ENCODE results near the gene CTTNBP2NL.
A peak's percentile ranks its signal among the peaks of the same experiment; 100 is the strongest.
"Not testable (repeated sequence)": the region's sequence is repeated elsewhere in the genome, so short reads cannot be mapped to it uniquely, and the experiment has no call there.

The CTTNBP2NL gene

DNA sequence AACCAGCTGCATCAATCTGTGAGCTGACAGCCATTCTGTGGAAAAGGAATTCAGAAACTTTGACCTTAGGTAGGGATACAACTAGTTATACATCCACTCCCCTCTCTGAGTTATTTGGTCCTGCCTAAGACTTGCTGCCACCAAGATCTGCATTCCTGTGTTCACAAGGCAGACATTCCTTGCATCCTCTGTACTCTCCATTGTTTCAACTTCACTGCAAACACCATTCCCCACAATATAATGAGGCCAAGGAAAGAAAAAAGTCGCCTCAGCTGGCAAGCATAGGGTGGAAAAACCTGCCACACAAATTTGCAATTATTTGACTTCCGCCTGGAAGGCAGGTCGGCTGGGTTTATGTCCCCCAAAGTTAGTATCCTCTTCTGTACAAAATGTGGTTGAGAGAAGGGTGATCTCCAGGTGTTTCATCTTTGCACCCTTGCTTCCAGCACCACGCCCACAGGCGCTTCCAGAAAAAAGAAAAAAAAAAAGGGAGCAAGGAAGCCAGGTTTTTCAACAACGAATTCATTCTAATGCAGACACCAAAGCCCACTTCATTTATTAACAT, 676 bp upstream of the CTTNBP2NL start:
- Mint-ChIP-seq H3K4me1 (peaks cover 38 to 58% of the 10 kb centered on the region in 2 donors), H3K27ac (peak overlapping the region; percentile 90), H3K9me3 (no peaks in the 10 kb centered on the region), H3K4me3 (peak overlapping the region; percentile 96 to 99), H3K36me3 (peaks cover 0 to 2% of the 10 kb centered on the region in 2 donors), H3K27me3 (peaks cover 0 to 7% of the 10 kb centered on the region in 2 donors)
- no peak for DNase-seq
- ATAC-seq (replicated peaks) = no peak

DNA sequence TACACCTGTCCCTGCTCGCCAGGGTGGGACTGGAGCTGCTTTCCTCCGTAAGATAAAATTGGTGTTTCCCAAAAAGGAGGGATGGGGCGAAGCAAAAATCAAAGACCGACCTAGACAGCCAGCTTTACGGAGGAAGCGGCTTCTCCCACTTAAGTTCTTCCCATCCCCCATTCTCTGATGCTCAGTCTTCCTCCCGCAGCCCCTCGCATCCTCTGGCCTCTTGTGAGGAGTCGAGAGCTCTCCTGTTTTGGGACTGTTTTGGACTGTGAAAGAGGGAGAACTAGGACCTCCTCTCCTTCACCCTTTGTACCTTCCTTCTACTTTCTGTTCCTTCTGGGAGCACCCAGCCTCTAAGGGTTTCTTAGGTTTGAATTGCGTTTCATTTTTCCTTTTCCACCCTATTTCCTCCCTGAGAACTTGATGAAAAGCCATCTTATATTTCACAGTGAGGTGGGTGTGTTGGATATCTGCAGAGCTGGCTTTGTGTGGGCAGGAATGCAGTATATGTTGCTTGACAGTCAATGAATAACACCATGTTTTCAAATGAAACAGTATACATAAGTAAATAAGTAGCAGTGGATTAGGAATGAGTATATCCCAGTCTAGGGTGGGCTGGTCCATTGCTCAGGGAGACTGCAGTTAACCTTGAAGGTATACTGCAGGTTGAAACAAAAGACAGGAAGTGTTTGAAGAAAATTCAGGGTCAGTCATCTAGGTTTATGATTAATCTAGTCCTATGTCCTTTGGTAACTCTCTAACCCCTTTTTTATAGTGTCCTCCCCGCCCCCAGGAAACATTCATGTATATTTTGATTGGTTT, 848 bp downstream of the CTTNBP2NL start:
- H3K9me3 Mint-ChIP-seq = no peaks in the 10 kb centered on the region
- H3K36me3 Mint-ChIP-seq = peaks cover 0 to 2% of the 10 kb centered on the region in 2 donors
- H3K27me3 Mint-ChIP-seq = no peaks in the 10 kb centered on the region
- no peak for ATAC-seq (replicated peaks)
- peak overlapping the region; percentile 90 for H3K27ac Mint-ChIP-seq
- no peak for DNase-seq
- H3K4me1 Mint-ChIP-seq = peaks cover 30 to 50% of the 10 kb centered on the region in 2 donors
- H3K4me3 Mint-ChIP-seq = peak overlapping the region; percentile 96 to 99

DNA sequence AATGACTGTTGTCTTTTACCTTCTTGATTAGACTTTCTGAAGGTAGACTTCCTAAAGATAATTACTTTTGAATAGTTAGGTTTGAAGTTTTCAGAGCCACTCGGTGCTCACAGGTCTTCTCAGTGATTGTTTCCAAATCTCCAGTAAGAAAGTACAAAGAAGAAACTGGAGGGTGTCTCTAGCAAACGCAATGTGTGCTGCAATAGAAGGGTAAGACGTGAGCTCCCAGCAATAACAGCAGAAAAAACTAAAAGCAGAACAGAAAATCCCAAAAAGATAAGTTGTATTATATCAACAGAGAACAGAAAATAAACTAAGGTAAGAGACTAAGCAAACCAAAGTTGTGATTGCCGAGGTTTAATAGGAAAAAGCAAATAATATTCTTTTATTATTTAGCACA, 1.8 kb downstream of the CTTNBP2NL start:
- Mint-ChIP-seq H3K27ac (no peak overlapping the region), H3K9me3 (no peaks in the 10 kb centered on the region)
- ATAC-seq (replicated peaks) = no peak

DNA sequence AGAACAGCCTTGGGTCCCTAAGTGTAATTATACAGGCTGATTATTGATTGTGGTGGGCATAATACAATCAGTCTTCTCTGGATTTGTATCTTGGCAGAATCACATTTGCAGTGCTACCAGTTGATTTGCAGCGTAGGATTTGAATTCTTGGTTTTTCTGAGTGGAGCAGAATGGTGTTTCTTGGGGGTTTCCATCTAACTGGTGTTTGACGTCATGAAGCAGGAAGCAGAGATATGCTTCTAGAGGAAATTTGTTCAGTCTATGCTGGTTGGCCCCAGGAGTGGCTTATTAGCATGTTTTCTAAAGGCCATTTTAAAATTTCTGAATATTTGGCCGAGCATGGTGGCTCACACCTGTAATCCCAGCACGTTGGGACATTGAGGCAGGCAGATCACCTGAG, 3.4 kb downstream of the CTTNBP2NL start:
- Mint-ChIP-seq H3K36me3 (peaks cover 0 to 2% of the 10 kb centered on the region in 2 donors), H3K27me3 (no peaks in the 10 kb centered on the region), H3K27ac (peak overlapping the region; percentile 70), H3K4me3 (peak overlapping the region in 1 of 2 donors; percentile 43), H3K9me3 (no peaks in the 10 kb centered on the region), H3K4me1 (peaks cover 25 to 46% of the 10 kb centered on the region in 2 donors)
- DNase-seq (peak; percentile 6), ATAC-seq (replicated peaks) (peak; percentile 33 to 53)

More for the DNA sequence above, 1.8 kb downstream of the CTTNBP2NL start:
- DNase-seq = no peak
- Mint-ChIP-seq H3K4me3 (no peak overlapping the region), H3K36me3 (peaks cover 0 to 2% of the 10 kb centered on the region in 2 donors), H3K27me3 (no peaks in the 10 kb centered on the region), H3K4me1 (peaks cover 31 to 53% of the 10 kb centered on the region in 2 donors)

DNA sequence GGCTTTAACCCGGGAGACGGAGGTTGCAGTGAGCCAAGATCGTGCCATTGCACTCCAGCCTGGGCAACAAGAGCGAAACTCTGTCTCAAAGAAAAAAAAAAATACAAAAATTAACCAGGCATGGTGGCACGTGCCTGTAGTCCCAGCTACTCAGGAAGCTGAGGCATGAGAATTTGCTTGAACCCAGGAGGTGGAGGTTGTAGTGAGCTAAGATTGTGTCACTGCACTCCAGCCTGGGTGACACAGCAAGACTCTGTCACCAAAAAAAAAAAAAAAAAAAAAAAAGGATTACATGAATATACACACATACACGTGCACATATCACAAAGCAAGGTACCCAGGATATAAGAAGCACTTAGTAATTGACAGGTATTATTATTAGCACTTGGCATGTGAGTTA, 4.7 kb downstream of the CTTNBP2NL start:
- H3K27me3 Mint-ChIP-seq; H3K4me3 Mint-ChIP-seq; ATAC-seq (replicated peaks); DNase-seq; H3K9me3 Mint-ChIP-seq; H3K27ac Mint-ChIP-seq; H3K36me3 Mint-ChIP-seq: not testable (repeated sequence)
- H3K4me1 Mint-ChIP-seq = peaks cover 16 to 34% of the 10 kb centered on the region in 2 donors

DNA sequence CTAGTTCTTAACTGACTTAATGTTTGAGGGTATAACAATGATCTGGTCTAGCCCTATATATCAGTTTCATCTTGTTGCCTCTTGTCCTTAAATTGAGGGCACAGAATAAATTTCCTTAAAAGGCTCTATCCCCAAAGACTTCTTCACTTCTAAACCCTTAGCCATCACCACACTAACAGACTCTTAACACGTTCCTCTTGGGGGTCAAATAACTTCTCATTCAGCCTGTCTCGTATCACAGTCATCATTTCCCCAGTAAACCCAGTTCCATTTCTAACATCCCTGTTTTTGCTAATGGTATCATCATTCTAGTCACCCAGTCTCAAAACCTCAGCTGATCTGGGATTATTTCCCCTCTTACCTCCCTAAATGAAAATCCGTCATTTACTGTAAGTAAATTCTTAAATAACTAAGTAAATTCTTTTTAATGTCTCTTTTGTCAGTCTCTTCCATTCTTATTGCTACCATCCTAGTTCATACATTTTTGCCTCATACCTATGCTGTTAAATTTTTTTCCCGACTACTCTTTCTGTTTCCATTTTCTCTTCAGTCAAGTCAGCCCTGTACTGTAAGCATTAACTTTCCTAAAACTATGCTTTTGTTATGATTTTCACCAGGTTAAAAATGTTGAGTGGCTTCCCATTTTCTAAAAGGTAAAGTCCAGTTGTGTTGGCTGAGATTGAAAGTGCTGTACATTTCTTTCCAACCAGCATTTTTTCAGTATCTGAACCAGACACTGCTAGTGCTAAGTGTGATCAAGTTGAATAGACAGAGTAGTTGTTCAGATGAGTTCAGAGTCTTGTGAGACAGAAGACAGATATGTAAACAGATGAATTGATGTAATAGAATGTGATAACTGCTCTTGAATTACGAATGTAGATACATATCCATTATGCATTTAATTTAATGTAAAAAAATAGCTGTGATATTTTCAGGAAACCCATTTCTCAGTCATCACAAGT, 6.9 kb downstream of the CTTNBP2NL start:
- no peaks in the 10 kb centered on the region for H3K27me3 Mint-ChIP-seq
- H3K4me3 Mint-ChIP-seq = no peak overlapping the region
- H3K36me3 Mint-ChIP-seq = no peaks in the 10 kb centered on the region
- H3K27ac Mint-ChIP-seq = no peak overlapping the region
- no peaks in the 10 kb centered on the region for H3K9me3 Mint-ChIP-seq
- H3K4me1 Mint-ChIP-seq = peaks cover 9 to 17% of the 10 kb centered on the region in 2 donors
- ATAC-seq (replicated peaks) (peak in 1 of 2 donors; percentile 68), DNase-seq (no peak)

DNA sequence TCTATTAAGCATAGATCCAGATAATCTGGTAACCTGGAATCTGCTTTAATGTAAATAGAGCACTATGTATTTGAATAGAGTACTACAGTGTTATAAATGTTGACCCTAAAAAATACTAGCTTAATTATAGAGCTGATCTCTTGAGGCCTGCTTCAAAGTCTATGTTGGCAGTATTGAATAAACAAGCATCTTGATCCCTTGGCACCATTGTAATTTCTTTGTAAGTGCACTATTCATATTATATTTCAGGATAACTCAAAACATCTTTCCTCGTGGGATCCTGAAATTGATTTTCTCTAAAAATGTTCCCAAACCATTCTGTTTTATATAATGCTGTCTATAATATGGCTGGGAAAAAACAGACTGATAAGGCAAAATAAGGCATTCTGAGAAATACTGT, 10.8 kb downstream of the CTTNBP2NL start:
- H3K36me3 Mint-ChIP-seq = no peaks in the 10 kb centered on the region
- H3K4me3 Mint-ChIP-seq = no peak overlapping the region
- no peak overlapping the region for H3K27ac Mint-ChIP-seq
- no peaks in the 10 kb centered on the region for H3K27me3 Mint-ChIP-seq
- H3K9me3 Mint-ChIP-seq = no peaks in the 10 kb centered on the region
- ATAC-seq (replicated peaks) = no peak
- DNase-seq = no peak
- peaks cover 4 to 8% of the 10 kb centered on the region in 2 donors for H3K4me1 Mint-ChIP-seq

DNA sequence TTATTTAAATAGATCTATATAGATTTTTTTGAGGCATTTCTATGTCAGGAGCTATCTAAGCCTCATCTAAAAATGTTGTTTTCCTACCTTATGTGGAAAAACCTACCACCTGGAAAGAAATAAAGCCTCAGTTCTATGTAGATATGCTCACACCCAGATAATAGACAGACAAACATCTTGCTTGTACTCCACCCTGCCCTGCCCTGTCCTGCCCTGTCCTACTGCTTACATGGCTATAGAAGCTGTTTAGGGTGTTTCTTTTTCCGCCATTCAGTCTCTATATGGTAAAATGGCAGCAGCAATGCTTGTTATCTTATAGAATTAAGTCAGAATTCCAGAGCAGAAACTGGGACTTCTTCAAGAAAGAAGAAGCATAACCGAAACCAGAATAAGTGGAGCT, 13.4 kb downstream of the CTTNBP2NL start:
- no peaks in the 10 kb centered on the region for H3K4me1 Mint-ChIP-seq
- DNase-seq (no peak), ATAC-seq (replicated peaks) (no peak)
- H3K27ac Mint-ChIP-seq = no peak overlapping the region
- H3K4me3 Mint-ChIP-seq = no peak overlapping the region
- H3K27me3 Mint-ChIP-seq = no peaks in the 10 kb centered on the region
- H3K36me3 Mint-ChIP-seq = no peaks in the 10 kb centered on the region
- H3K9me3 Mint-ChIP-seq = no peaks in the 10 kb centered on the region

DNA sequence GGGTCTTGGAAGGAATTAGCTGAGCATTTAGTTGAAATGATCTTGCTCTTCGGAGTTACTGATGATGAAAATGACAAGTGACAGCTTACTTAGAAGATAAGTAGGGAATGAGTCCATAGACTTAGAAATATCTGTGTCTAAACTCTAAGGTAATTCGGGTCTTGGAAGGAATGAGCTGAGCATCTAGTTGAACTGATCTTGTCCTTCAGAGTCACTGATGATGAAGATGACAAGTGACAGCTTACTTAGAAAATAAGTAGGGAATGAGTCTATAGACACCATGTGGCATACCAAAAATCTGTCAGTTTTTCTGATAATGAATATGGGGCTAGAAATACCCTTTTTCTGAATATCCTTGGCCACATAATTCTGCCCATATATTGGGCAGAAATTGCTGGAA, 14.7 kb downstream of the CTTNBP2NL start:
- no peak for ATAC-seq (replicated peaks)

DNA sequence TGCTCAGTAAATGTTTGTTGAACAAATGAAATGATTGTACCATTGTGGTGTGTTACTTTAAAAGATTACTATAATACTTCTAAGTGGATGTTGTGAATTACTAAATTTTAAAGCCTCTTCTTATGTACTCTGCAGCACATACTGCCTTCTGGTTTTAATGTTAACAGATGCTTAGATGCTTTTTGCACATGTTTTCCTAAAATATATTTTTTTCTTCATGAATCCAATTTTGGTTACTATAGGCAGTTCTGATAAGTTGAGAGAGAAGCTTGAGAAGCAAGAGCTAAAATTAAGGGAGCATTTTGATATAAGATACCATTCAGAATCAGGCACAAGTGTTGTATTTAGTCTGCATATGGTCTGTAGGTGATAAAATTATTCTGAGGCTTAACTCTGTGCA, 21.3 kb downstream of the CTTNBP2NL start:
- Mint-ChIP-seq H3K27me3 (no peaks in the 10 kb centered on the region), H3K4me1 (no peaks in the 10 kb centered on the region), H3K4me3 (no peak overlapping the region), H3K9me3 (no peaks in the 10 kb centered on the region), H3K27ac (no peak overlapping the region), H3K36me3 (peaks cover 6 to 13% of the 10 kb centered on the region in 2 donors)
- no peak for DNase-seq
- ATAC-seq (replicated peaks) = no peak

More for the DNA sequence above, 14.7 kb downstream of the CTTNBP2NL start:
- no peaks in the 10 kb centered on the region for H3K4me1 Mint-ChIP-seq
- no peaks in the 10 kb centered on the region for H3K9me3 Mint-ChIP-seq
- no peak overlapping the region for H3K4me3 Mint-ChIP-seq
- H3K27ac Mint-ChIP-seq = no peak overlapping the region
- H3K27me3 Mint-ChIP-seq = no peaks in the 10 kb centered on the region
- no peak for DNase-seq
- no peaks in the 10 kb centered on the region for H3K36me3 Mint-ChIP-seq

DNA sequence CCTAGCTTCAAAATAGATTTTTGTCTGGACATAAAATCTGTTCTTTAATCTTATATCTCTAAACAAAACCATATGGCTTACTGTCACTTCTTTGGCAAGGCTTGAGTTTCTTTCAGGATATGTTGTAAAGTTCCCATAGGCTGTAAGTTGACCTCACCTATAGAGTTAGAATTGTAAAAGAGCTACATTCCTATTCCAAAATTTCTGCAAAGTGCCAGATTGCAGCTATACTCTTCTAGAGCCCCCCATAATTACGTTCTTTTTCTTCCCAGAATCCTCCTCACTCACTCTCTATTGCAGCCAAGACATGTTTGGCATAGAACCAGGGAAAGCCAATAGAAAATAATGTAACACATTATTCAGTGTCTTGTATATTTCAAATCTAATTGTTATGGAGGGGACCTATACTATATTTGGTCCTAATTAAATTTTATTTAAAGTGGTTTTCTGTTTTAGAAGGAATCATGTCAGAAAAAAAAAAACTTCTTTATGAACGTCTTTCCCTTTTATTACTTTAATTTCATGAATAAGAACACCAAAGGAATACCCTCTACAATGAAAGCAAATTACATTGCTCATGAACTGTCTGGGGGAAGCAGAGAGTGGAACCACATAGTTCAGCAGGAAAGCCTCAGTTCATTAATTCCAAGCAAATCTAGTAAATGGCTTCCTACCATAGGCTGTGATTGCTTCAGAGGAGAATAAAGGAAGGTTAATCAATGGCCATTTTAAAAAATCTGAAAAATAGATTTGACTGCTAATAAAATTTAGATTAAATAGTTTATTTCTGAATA, 22.3 kb downstream of the CTTNBP2NL start:
- Mint-ChIP-seq H3K36me3 (peaks cover 6 to 13% of the 10 kb centered on the region in 2 donors), H3K4me1 (no peaks in the 10 kb centered on the region), H3K9me3 (no peaks in the 10 kb centered on the region), H3K27ac (no peak overlapping the region), H3K4me3 (no peak overlapping the region), H3K27me3 (no peaks in the 10 kb centered on the region)
- no peak for DNase-seq
- no peak for ATAC-seq (replicated peaks)

DNA sequence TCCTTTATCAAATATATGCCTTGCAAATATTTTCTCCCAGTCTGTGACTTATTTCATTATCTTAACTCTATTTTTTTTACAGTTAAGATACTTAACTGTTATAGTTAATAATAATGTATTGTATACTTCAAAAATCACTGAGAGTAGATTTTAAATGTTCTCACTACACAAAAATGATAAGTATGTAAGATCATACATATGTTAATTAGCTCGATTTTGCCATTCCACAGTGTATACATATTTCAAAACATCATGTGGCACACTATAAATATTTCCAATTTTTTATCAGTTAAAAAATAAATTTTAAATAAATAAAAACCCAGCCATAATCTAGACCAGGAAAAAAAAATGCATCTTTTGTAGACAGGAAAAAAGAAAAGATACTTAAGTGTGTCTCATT, 27.2 kb downstream of the CTTNBP2NL start:
- ATAC-seq (replicated peaks) (no peak), DNase-seq (no peak)
- H3K9me3 Mint-ChIP-seq = no peaks in the 10 kb centered on the region
- H3K4me3 Mint-ChIP-seq = no peak overlapping the region
- H3K4me1 Mint-ChIP-seq = no peaks in the 10 kb centered on the region
- peaks cover 0 to 4% of the 10 kb centered on the region in 2 donors for H3K36me3 Mint-ChIP-seq
- no peak overlapping the region for H3K27ac Mint-ChIP-seq
- no peaks in the 10 kb centered on the region for H3K27me3 Mint-ChIP-seq

DNA sequence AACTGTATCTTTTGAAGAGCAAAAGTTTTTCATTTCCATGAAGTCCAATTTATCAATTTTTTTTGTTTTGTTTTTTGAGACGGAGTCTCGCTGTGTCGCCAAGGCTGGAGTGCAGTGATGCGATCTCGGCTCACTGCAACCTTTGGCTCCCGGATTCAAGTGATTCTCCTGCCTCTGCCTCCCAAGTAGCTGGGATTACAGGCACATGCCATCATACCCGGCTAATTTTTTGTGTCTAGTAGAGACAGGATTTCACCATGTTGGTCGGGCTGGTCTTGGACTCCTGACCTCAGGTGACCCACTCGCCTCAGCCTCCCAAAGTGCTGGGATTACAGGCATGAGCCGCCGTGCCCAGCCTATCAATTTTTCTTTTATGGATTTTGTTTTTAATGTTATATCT, 27.7 kb downstream of the CTTNBP2NL start:
- not testable (repeated sequence) for H3K36me3 Mint-ChIP-seq; H3K27ac Mint-ChIP-seq; H3K27me3 Mint-ChIP-seq; ATAC-seq (replicated peaks); H3K4me3 Mint-ChIP-seq; H3K4me1 Mint-ChIP-seq; H3K9me3 Mint-ChIP-seq; DNase-seq

DNA sequence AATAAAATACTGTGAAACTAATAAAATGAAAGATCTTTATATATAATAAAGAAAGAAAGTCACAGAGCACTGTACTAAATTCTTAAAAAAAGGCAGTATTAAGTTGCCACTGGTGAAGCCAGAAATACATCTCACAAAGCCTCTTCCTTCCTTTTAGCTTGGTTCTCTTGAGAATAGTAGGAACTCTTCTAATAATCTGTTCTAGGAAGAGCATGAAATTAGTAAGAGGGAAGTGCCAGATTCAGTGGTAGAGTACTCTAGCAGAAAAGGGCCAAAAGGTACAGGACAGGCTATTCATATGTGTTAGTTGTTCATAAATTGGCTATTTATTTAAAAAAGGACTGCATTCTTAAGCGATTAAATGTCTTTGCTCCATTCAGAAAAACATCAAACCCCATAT, 33.7 kb downstream of the CTTNBP2NL start:
- ATAC-seq (replicated peaks) = no peak
- no peak overlapping the region for H3K27ac Mint-ChIP-seq
- H3K36me3 Mint-ChIP-seq = peaks cover 0 to 11% of the 10 kb centered on the region in 2 donors
- no peaks in the 10 kb centered on the region for H3K9me3 Mint-ChIP-seq
- no peak overlapping the region for H3K4me3 Mint-ChIP-seq
- H3K4me1 Mint-ChIP-seq = peaks cover 8% of the 10 kb centered on the region in 2 donors
- no peaks in the 10 kb centered on the region for H3K27me3 Mint-ChIP-seq
- DNase-seq = no peak

All from stimulated activated naive B cell treated with anti-CD40 and anti-IgM and Interleukin-4, amounts not matched to agents 10 μg/mL and 1 μg/mL and 100 μg/mL, for 72 hours (primary cell).